ENCODE measurements around the gene LGMN.
"Not testable (repeated sequence)": the region's sequence is repeated elsewhere in the genome, so short reads cannot be mapped to it uniquely, and the experiment has no call there.

Gene LGMN

GRCh38 chr14:92686900-92687427, 61.5 kb downstream of the LGMN start:
- no peak overlapping the region for H3K27ac Mint-ChIP-seq
- no peaks in the 10 kb centered on the region for H3K9me3 Mint-ChIP-seq
- ATAC-seq, result peak; percentile 41
- H3K27me3 Mint-ChIP-seq, result no peaks in the 10 kb centered on the region
- peak; percentile 66 for DNase-seq
- H3K4me1 Mint-ChIP-seq, result no peaks in the 10 kb centered on the region
- H3K36me3 Mint-ChIP-seq (ENCODE audit: low read depth), result peaks cover 25% of the 10 kb centered on the region
- no peak overlapping the region for H3K4me3 Mint-ChIP-seq

GRCh38 chr14:92686411-92686899, 62.0 kb downstream of the LGMN start:
- no peaks in the 10 kb centered on the region for H3K9me3 Mint-ChIP-seq
- H3K36me3 Mint-ChIP-seq (ENCODE audit: low read depth), result peaks cover 28% of the 10 kb centered on the region
- no peak overlapping the region for H3K4me3 Mint-ChIP-seq
- H3K27ac Mint-ChIP-seq, result no peak overlapping the region
- peaks cover 1% of the 10 kb centered on the region for H3K4me1 Mint-ChIP-seq
- no peak for DNase-seq
- H3K27me3 Mint-ChIP-seq, result no peaks in the 10 kb centered on the region
- ATAC-seq, result no peak

DNA sequence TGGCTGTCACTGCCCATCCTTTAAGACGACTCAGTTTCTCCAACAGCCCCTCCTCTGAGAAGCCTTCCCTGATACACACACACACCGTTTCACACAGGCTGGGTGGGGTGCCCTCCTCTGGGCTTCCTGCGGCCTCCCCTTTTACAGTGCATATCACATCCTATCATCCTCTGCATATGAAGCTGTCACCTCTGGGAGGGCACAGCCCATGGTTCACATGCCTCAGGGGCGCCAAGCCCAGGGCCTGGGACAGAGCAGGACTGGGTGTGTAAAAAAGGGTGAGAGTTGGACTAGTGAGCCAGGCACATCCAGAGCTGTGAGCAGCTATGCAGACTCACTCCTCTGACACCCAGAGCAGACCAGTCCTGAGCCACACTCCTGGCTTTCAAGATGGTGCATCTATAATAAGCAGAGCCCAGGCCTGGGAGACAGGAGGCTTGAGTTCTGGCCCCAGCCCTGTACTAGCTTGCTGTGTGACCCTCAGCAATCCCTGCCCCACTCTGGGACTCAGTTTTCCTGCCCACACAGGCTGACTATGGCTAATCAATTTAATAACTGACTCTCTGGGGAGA, 62.6 kb downstream of the LGMN start:
- Mint-ChIP-seq H3K4me1 (peaks cover 7% of the 10 kb centered on the region), H3K4me3 (no peak overlapping the region), H3K36me3 (ENCODE audit: low read depth) (peaks cover 33% of the 10 kb centered on the region), H3K9me3 (no peaks in the 10 kb centered on the region), H3K27ac (no peak overlapping the region), H3K27me3 (no peaks in the 10 kb centered on the region)
- ATAC-seq (no peak), DNase-seq (no peak)

- no peak for DNase-seq
- Mint-ChIP-seq H3K27me3 (no peaks in the 10 kb centered on the region), H3K9me3 (no peaks in the 10 kb centered on the region), H3K4me3 (no peak overlapping the region), H3K36me3 (ENCODE audit: low read depth) (peaks cover 40% of the 10 kb centered on the region), H3K4me1 (peaks cover 16% of the 10 kb centered on the region), H3K27ac (no peak overlapping the region)
- no peak for ATAC-seq
These were observed 63.4 kb downstream of the LGMN start for GRCh38 chr14:92684801-92685560.

- Mint-ChIP-seq H3K36me3 (ENCODE audit: low read depth) (peaks cover 55% of the 10 kb centered on the region), H3K9me3 (peaks cover under 1% of the 10 kb centered on the region), H3K4me3 (no peak overlapping the region), H3K27me3 (no peaks in the 10 kb centered on the region), H3K4me1 (peaks cover 32% of the 10 kb centered on the region), H3K27ac (no peak overlapping the region)
- no peak for DNase-seq
- no peak for ATAC-seq
These were observed 65.4 kb downstream of the LGMN start for GRCh38 chr14:92683041-92683440.

GRCh38 chr14:92680781-92681650, 67.4 kb downstream of the LGMN start:
- Mint-ChIP-seq H3K27me3 (peaks cover 3% of the 10 kb centered on the region), H3K4me1 (peaks cover 52% of the 10 kb centered on the region), H3K27ac (peak overlapping the region; percentile 76), H3K4me3 (no peak overlapping the region), H3K36me3 (ENCODE audit: low read depth) (peaks cover 68% of the 10 kb centered on the region), H3K9me3 (peaks cover 4% of the 10 kb centered on the region)
- ATAC-seq, result peak; percentile 5
- peak; percentile 79 for DNase-seq

DNA sequence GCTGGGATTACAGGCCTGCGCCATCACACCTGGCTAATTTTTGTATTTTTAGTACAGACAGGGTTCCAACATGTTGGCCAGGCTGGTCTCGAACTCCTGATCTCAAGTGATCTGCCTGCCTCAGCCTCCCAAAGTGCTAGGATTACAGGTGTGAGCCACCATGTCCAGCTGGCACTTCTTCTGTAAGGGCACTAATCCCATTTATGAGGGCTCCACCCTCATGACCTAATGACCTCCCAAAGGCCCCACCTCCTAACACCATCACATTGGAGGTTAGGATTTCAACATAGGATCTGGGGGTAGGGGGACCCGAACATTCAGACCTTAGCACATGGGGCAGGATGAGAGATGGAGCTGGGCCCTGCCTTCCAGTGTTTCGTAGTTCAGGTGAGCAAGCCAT, 68.1 kb downstream of the LGMN start:
- not testable (repeated sequence) for H3K4me3 Mint-ChIP-seq, H3K27ac Mint-ChIP-seq, H3K9me3 Mint-ChIP-seq, DNase-seq, ATAC-seq, H3K27me3 Mint-ChIP-seq
- H3K36me3 Mint-ChIP-seq (ENCODE audit: low read depth), result peaks cover 67% of the 10 kb centered on the region
- peaks cover 59% of the 10 kb centered on the region for H3K4me1 Mint-ChIP-seq

DNA sequence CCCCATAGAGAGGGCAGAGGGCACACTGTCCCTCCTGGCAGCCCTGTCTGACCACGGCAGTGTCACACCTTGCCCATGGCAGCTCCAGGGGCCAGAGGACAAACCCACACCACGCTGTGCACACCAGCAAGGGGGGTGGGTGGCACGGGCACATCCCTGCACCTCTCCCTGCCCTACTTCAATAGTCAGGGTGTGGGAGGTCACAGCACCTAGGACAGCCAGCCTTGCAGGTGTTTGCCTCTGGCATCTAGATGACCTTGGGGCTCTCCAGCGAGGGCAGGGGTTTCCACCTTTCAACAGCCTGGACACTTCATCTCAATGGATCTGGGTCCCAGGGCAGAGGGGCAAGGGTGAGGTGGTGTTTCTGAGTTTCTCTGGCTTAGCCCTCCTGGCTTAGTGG, 69.2 kb downstream of the LGMN start:
- no peak overlapping the region for H3K27ac Mint-ChIP-seq
- peaks cover 70% of the 10 kb centered on the region for H3K4me1 Mint-ChIP-seq
- H3K36me3 Mint-ChIP-seq (ENCODE audit: low read depth), result peaks cover 76% of the 10 kb centered on the region

DNA sequence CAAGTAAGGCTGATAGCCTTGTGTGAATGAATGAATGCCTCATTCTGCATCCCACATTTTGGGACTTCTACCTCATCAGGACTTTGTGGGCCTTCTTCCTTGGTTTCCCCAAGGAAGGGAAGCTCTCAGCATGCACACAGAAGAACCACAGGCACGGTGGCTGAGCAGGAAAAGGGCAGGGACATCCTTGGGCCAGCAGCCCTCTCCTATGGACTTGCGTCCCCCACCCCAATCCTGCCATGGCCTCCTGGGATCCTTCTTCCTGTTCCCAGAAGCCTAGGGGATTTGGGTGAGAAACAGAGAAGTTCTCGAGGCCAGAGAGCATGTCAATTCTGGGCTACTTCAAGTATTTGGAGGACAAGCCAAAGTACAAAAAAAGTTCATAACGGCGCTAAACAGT, 69.7 kb downstream of the LGMN start:
- Mint-ChIP-seq H3K4me1 (peaks cover 75% of the 10 kb centered on the region), H3K36me3 (ENCODE audit: low read depth) (peaks cover 78% of the 10 kb centered on the region), H3K4me3 (no peak overlapping the region), H3K9me3 (peaks cover 4% of the 10 kb centered on the region), H3K27ac (peak overlapping the region; percentile 59), H3K27me3 (peaks cover 3% of the 10 kb centered on the region)
- DNase-seq, result no peak
- no peak for ATAC-seq

More for the DNA sequence above, 69.2 kb downstream of the LGMN start:
- peaks cover 4% of the 10 kb centered on the region for H3K9me3 Mint-ChIP-seq
- ATAC-seq (no peak), DNase-seq (no peak)
- no peak overlapping the region for H3K4me3 Mint-ChIP-seq
- peaks cover 3% of the 10 kb centered on the region for H3K27me3 Mint-ChIP-seq

DNA sequence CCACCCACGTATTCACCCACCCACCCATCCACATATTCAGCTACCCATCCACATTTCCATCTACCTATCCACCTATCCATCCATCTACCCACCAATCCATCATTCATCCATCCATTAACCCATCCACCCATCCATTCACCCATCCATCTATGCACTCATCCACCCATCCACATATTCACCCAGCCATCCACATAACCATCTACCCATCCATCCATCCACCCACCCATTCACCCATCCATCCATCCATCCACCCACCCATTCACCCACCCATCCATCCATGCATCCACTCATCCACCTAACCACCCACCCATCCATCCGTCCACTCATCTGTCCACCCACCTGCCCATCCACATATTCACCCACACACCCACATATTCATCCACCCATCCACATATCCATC, 70.5 kb downstream of the LGMN start:
- Mint-ChIP-seq H3K27me3 (peaks cover 3% of the 10 kb centered on the region), H3K4me1 (peaks cover 81% of the 10 kb centered on the region), H3K4me3 (no peak overlapping the region), H3K27ac (peak overlapping the region; percentile 87), H3K9me3 (peaks cover 4% of the 10 kb centered on the region), H3K36me3 (ENCODE audit: low read depth) (peaks cover 78% of the 10 kb centered on the region)
- DNase-seq, result no peak
- ATAC-seq, result no peak

DNA sequence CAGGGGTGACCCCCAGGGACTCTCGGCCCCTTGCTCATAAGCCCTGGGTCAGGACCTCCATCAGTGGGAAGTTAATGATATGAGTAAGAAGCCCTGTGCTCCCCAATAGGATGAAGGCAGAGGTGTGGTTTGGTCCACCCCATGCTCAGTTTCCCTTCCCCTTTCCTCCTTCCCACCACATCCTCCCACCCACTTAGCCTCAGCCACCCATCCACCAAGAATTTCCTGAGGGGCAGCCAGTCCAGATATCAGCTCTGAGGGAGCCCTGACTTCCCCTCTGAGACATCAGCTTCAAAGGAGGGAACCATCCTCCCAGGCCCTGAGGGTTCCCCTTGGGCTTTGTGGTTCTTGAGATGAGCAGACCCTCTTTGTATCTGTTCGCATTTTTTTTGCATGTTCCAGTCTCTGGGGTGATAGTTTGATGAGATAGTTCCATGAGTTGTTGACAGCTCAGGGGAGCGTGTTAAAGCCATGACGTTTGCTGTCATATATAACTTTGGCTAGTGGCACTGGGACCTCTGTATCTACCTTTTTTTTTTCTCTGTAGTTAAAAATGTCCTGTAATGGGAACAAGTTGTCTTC, 71.2 kb downstream of the LGMN start:
- Mint-ChIP-seq H3K4me1 (peaks cover 88% of the 10 kb centered on the region), H3K4me3 (peak overlapping the region; percentile 56), H3K27me3 (peaks cover 3% of the 10 kb centered on the region), H3K36me3 (ENCODE audit: low read depth) (peaks cover 80% of the 10 kb centered on the region), H3K27ac (peak overlapping the region; percentile 87), H3K9me3 (peaks cover 4% of the 10 kb centered on the region)
- DNase-seq (peak; percentile 81), ATAC-seq (peak; percentile 91)

DNA sequence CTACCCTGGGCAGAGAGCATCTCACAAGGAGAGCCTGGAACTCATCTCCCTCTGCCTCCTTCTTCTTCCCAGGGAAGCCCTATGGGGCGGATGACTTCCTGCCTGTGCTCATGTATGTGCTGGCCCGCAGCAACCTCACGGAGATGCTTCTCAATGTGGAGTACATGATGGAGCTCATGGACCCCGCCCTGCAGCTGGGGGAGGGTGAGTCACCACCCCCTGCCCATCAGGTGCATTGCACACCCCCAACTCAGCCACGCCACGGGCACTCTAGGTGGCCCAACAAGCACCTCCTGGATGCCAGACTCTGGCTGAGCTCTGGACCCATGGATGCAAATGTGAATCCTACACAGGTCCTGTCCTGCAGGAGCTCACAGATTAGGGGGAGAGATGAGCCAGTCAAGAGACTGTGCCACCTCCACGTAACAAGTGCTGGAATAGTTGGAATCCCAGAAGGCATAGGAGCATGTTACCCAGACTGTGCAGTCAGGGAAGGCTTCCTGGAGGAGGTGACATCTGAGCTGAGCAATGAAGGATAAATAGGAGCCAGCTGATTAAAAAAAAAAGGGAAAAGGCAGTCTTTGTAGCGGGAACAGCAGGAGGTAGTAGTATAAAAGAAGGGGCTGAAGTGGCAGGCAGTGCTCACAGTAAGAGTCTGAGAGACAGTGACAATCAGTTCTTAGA, 71.9 kb downstream of the LGMN start:
- DNase-seq (no peak), ATAC-seq (no peak)
- peaks cover 3% of the 10 kb centered on the region for H3K27me3 Mint-ChIP-seq
- H3K27ac Mint-ChIP-seq, result peak overlapping the region; percentile 87
- peaks cover 4% of the 10 kb centered on the region for H3K9me3 Mint-ChIP-seq
- H3K4me1 Mint-ChIP-seq, result peaks cover 92% of the 10 kb centered on the region
- H3K4me3 Mint-ChIP-seq, result peak overlapping the region; percentile 56
- H3K36me3 Mint-ChIP-seq (ENCODE audit: low read depth), result peaks cover 78% of the 10 kb centered on the region

DNA sequence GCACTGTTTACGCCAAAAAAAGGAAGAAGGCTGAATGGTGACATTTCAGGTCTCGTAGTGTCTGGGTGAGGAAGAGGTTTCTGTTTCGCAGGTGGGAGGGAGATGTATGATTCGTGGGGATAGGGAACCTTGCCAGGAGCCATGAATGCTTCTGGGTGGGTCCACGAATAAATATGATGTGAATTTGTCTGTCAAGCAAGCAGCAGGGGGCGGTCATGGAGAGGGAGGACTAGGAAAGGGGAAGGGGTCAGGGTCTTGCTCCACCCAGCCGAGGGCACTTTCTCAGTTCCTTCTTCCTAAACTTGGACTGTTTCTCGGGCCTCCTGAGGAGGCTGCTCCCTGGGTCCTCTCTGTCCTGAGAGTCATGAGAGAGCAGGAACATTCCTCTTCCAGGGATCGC, 72.5 kb downstream of the LGMN start:
- Mint-ChIP-seq H3K4me1 (peaks cover 92% of the 10 kb centered on the region), H3K9me3 (peaks cover 4% of the 10 kb centered on the region), H3K36me3 (ENCODE audit: low read depth) (peaks cover 76% of the 10 kb centered on the region), H3K27me3 (peaks cover 3% of the 10 kb centered on the region), H3K27ac (peak overlapping the region; percentile 87), H3K4me3 (peak overlapping the region; percentile 56)
- DNase-seq, result no peak
- peak; percentile 1 for ATAC-seq

DNA sequence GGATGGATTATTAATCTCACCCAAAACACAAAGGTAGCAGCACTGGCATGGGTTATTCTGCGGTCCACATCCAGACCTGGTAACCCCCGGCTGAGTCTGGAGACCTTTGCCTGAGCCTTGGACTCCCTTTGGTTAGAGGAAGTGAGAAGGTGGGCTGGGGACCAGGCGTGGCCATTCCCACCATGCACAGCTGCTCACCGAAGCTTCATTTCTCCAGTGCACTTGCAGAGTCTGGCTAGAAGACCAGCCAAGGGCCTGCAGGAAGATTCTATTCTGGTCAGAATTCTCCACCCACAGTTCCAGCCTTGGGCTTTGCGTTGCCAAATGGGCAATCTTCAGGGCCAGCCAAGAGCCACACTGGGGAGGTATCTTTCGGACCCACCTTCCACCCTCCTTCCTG, 73.0 kb downstream of the LGMN start:
- H3K36me3 Mint-ChIP-seq (ENCODE audit: low read depth), result peaks cover 75% of the 10 kb centered on the region
- no peak for ATAC-seq

More for the DNA sequence above, 73.0 kb downstream of the LGMN start:
- peaks cover 4% of the 10 kb centered on the region for H3K9me3 Mint-ChIP-seq
- H3K27me3 Mint-ChIP-seq, result peaks cover 3% of the 10 kb centered on the region
- H3K4me1 Mint-ChIP-seq, result peaks cover 92% of the 10 kb centered on the region
- H3K4me3 Mint-ChIP-seq, result peak overlapping the region; percentile 56
- no peak for DNase-seq
- H3K27ac Mint-ChIP-seq, result peak overlapping the region; percentile 87

Measured in activated naive CD8-positive, alpha-beta T cell treated with anti-CD3 and anti-CD28 coated beads, Interleukin-2, amount 50 U/mL, for 24 hours (primary cell).